ENCODE results near the gene TFEB. TPM values are rescaled to one million over a fixed set of nuclear protein-coding genes. Genes with fewer than 3 reads are reported as not detected.
"Not testable (repeated sequence)": the region's sequence is repeated elsewhere in the genome, so short reads cannot be mapped to it uniquely, and the experiment has no call there.

The TFEB gene
- total RNA-seq, 1 experiment from 2014 or later, result 3.6 TPM

DNA sequence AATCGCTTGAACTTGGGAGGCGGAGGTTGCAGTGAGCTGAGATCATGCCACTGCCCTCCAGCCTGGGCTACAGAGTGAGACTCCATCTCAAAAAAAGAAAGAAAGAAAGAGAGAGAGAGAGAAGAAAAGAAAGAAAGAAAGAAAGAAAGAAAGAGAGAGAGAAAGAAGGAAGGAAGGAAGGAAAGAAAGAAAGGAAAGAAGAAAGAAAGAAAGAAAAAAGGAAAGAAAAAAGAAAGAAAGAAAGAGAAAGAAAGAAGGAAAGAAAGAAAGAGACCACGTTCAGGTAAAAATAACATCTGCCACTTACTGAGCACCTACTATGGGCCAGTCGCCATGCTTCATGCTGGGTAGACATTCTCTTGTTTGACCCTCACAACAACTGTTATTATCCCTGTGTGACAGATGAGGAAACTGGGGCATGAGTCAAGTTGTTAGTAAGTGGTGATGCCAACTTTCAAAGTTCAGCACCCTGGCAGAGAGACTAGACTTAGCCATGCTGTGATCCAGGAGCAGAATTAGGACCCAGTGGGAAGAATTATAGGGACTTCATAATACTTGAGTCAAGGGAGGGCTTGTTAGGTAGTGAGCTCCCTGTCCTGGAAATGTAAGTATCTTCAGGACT, 30.7 kb upstream of the TFEB start:
- DNase-seq (ENCODE audit: low read depth), result not testable (repeated sequence)

DNA sequence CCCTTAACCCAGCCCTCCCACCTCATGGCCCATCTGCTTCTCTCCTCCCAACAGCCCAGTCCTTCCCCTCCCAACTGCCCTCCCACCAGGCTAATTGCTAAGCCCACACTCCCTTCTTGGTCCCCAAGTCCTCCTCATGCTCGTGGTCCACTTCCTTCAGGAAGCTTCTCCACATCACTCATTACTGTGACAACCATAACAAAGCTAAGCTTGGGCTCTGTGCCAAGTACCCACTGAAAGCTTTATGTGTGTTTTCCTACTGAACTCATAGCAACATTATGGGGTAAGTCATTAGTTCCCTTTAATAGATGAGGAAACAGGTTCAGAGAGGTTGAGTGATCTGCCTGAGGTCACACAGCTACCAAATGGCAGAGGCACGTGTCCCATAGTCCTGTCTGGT, 28.1 kb upstream of the TFEB start:
- DNase-seq (ENCODE audit: low read depth), result no peak

DNA sequence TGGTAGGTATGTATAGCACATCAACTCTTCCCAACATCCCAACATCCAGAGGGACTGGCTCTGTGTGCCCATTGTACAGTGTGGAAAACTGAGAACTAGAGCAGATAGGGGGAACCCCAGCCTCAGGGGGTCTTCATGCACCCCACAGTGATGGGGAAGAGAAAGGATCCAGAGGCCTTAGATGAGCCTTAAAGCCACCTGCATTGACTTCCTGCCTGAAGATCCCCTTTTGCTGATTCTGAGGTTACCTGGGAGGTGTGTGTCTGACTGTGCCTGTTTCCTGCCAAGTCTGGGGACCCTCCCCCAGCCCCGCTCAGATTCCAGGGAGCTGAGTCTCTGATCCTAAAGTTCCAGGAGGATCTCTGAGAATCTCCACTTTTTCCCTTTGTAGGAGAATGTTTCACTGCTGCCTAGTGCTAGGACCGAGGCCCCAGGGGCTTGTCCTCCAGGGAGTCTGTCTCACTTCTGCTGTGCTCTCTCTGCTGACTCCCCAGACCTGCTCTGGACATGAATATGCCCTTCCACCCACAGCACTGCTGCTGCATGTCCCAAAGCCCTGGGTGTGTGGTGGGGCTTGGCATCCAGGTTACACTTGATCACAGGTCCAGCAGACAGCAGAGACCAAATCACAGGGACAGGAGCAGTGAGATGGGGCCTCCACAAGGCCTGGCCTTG, 24.6 kb upstream of the TFEB start:
- no peak for DNase-seq (ENCODE audit: low read depth)

GRCh38 chr6:41759106-41759904, 23.9 kb upstream of the TFEB start:
- no peak for DNase-seq (ENCODE audit: low read depth)

GRCh38 chr6:41758641-41759035, 23.2 kb upstream of the TFEB start:
- no peak for DNase-seq (ENCODE audit: low read depth)

DNA sequence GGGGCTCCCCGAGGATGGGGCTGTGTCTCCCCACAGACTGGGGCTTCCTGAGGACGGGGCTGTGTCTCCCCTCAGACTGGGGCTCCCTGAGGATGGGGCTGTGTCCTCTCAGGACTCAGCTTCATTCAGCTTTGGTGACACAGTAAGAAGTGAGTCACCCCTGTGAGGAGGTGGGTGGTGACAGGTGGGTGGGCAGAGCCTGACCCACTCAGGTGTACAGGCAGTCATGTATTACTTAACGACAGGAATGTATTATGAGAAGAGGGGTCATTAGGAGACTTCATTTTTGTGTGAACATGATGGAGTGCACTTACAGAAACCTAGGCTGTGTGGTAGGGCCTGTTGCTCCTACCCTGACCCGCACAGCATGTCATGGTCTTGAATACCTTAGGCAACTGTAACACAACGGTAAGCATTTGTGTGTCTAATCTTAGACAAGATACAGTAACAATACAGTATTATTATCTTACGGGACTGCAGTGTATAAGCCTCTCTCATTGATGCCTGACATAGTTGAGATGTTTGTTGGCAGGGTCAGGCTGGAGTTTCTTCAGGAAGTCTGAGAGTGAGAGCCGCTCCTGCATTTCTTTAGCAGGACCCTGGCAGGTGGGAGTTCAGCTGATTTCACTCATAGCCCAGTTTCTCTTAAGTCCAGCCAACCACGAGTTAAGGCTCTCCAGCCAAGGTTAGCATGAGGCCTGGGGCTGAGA, 22.7 kb upstream of the TFEB start:
- DNase-seq (ENCODE audit: low read depth), result no peak

GRCh38 chr6:41757271-41757670, 21.9 kb upstream of the TFEB start:
- DNase-seq (ENCODE audit: low read depth), result peak; percentile 39

GRCh38 chr6:41756354-41756753, 20.9 kb upstream of the TFEB start:
- no peak for DNase-seq (ENCODE audit: low read depth)

GRCh38 chr6:41755895-41756294, 20.5 kb upstream of the TFEB start:
- DNase-seq (ENCODE audit: low read depth), result no peak

GRCh38 chr6:41750374-41750773, 15.0 kb upstream of the TFEB start:
- no peak for DNase-seq (ENCODE audit: low read depth)

DNA sequence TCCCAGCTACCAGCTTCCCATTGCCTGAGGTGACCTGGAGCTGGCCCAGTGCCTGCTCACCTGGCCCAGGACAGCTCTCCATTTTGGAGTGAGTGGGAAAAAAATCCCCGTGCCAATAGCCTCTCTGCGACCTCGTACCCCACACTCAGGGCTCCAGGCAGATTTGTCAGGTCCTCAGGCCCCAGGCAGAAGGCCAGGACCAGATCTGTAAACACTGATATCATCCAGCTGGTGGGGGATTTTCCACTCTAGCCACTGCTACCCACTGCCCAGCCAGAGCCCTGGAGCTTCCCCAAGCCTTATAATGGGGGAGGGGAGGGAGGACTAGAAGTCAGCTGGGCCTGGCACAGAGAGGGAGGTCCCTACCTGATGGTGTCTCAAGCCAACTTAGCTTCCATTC, 13.1 kb upstream of the TFEB start:
- no peak for DNase-seq (ENCODE audit: low read depth)

- no peak for DNase-seq (ENCODE audit: low read depth)
These were observed 12.7 kb upstream of the TFEB start for GRCh38 chr6:41748102-41748477.

DNA sequence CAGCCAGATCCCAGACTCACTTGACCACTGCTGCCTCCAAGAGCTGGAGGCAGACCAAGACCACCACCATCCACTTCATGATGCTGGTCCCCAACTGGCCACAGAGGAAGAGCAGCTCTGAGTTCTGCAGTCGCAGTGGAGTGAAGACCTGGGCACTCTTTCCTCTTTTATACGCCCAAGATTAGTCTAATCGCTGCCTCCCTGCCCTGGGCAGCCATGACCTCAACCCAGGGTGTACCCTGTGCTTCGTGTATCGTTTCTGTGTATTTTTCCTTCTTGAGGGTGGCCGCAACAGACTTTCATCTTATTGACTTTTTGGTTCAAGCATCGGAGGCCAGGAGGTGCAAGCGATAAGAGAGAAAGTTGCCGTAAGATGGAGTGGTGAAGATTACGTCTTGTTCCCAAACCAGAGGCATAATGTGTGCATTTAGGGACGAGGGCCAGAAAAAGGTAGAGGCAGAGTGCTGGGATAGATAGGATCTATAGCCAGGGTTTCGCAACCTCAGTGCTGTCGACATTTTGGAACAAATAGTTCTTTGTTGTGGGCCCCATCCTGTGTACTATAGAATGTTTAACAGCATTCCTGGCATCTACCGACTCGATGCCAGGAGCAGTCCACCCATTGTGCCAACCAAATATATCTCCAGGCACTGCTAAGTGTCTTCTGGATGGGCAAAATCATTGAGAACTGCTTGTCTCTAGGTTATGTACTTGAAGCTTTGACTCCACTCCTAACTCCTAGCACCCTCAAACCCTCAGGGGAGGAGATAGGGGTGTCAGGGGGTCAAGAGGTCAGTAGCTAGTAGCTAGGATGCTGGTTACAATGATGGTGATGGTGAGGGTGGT, 12.1 kb upstream of the TFEB start, which contains the start of gene PGC:
Gene PGC (minus strand): TSS at position 142 of the 846 bp plus-strand sequence. CDS start 63 bp downstream, at position 79.
- no peak for DNase-seq (ENCODE audit: low read depth)

- DNase-seq (ENCODE audit: low read depth), result no peak
These were observed 10.7 kb upstream of the TFEB start for GRCh38 chr6:41746107-41746506.

DNA sequence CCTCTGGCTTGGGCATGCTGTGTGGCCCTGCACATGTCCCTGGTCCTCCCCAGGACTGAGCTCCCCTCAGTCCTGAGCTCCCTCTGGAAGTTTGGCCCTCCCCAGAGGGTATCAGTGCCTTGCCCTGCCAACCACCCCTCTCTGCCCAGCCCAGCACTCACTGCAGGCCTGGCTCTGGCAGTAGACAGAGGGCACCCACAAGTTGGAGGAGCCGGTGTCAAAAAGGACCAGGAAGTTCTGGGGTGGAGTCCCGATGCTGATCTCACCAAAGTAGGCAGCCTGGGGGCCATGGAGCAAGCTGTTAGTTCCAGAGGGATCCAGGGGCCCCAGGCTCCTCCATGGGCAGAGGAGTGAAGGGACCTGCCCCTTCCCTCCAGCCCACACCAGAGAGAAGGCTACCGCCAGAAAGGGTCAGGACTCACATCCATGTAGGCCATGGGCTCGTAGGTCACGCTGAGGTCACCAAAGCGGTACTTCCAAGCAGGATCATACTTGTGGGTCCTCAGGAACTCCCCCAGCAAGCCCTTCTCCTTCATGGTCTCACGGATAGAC, 8.9 kb upstream of the TFEB start:
- DNase-seq (ENCODE audit: low read depth), result no peak

DNA sequence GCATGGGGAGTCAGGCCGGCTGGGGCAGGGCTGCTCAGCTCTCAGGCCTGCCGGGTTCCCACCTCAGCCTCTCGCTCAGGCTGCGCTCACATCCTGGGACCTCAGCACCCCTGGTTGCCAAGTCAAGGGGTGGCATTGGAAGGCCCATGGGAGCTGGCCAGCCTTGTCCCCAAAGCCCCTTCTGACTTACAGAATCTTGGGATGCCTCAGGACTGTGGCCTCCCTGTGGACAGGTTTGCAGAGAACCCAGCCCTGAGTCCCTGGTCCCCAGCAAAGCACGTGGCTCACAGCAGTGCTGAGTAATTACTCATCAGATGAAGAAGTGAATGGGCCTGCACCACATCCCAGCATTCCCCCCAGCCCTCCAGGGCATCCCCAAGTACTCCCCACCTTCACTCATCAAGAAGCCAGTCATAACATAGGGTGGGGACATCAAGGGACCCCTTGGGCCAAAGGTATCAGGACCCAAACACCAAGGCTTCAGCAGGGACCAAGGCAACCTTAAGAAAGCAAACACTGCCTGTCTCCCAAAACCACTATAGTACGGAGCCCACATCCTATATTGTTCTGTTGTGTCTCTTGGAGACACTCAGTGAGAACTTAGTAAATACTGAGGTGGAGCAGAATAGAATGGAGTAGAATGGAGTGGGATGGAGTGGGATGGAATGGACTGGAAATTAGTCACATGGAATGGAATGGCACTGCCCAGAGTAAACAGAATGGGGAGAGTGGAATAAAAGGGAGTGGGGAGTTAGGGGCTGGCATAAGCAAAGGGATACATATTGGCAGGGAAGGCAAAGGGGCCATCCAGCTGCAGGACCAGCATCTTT, 8.2 kb upstream of the TFEB start:
- no peak for DNase-seq (ENCODE audit: low read depth)

- DNase-seq (ENCODE audit: low read depth), result no peak
These were observed 6.5 kb upstream of the TFEB start for GRCh38 chr6:41741625-41742490.

- no peak for DNase-seq (ENCODE audit: low read depth)
These were observed 5.2 kb upstream of the TFEB start for GRCh38 chr6:41740366-41741162.
